LNCaP clone FGC (cell line): ENCODE results near the gene ADAMTS14.

Experiments
- DNase-seq: peaks from one replicate; pipeline ENCODE4 v3.0.0-alpha.2; 2011; ENCODE audit warnings: low read depth
- H3K4me3 ChIP-seq: 2 replicates; pipeline ENCODE4 v1.5.1; 2011; ENCODE audit warnings: mild to moderate bottlenecking, low read depth, low read length, control low read depth
- CTCF ChIP-seq: IDR thresholded peaks from 2 replicates; pipeline ENCODE4 v1.5.1; 2012; ENCODE audit warnings: mild to moderate bottlenecking; ENCODE audit not compliant: control insufficient read depth, insufficient read depth; ENCODE audit errors: extremely low read depth

ADAMTS14 gene

GRCh38 chr10:70738761-70739121 is 66.4 kb downstream of the ADAMTS14 start:
- no peak for TF ChIP-seq CTCF
- DNase-seq: no peak

GRCh38 chr10:70740406-70741288 is 68.3 kb downstream of the ADAMTS14 start:
- H3K4me3 ChIP-seq: no peak overlapping the region
- no peak for DNase-seq
- TF ChIP-seq CTCF: no peak

More at GRCh38 chr10:70738761-70739121, 66.4 kb downstream of the ADAMTS14 start:
- H3K4me3 ChIP-seq: no peak overlapping the region

GRCh38 chr10:70742537-70743429 is 70.5 kb downstream of the ADAMTS14 start:
- H3K4me3 ChIP-seq: no peak overlapping the region
- DNase-seq: no peak
- TF ChIP-seq CTCF: no peak

GRCh38 chr10:70743430-70743788 is 71.1 kb downstream of the ADAMTS14 start:
- H3K4me3 ChIP-seq: no peak overlapping the region
- no peak for DNase-seq
- TF ChIP-seq CTCF: no peak

- no peak for TF ChIP-seq CTCF
- H3K4me3 ChIP-seq: no peak overlapping the region
- DNase-seq: no peak
These were observed 71.6 kb downstream of the ADAMTS14 start for GRCh38 chr10:70743879-70744278.

- no peak for DNase-seq
- no peak overlapping the region for H3K4me3 ChIP-seq
- no peak for TF ChIP-seq CTCF
These were observed 72.4 kb downstream of the ADAMTS14 start for GRCh38 chr10:70744617-70745143.
